ENCODE measurements around the gene FGF18. TPM values are rescaled to one million over a fixed set of nuclear protein-coding genes. Genes with fewer than 3 reads are reported as not detected.

The FGF18 gene
- total RNA-seq, 2 experiments from 2014 or later: 0.31 to 0.33 TPM

GRCh38 chr5:171498166-171498565 is 78.7 kb downstream of the FGF18 start:
- Histone ChIP-seq H3K27ac (ENCODE audit: low read depth in 1 of 2, low read length in 2 of 2) (no peak overlapping the region), H3K4me3 (ENCODE audit: low read length) (no peak overlapping the region), H3K9me3 (ENCODE audit: control insufficient read depth in 1 of 2, insufficient read depth in 1 of 2, low read length in 2 of 2) (no peaks in the 10 kb centered on the region), H3K27me3 (ENCODE audit: control insufficient read depth in 1 of 2, insufficient read depth in 2 of 2, low read length in 2 of 2) (no peaks in the 10 kb centered on the region), H3K36me3 (ENCODE audit: insufficient read depth, low read length) (no peaks in the 10 kb centered on the region), H3K4me1 (ENCODE audit: insufficient read depth, low read length) (no peaks in the 10 kb centered on the region)
- Mint-ChIP-seq H3K36me3 (ENCODE audit: low read depth) (no peaks in the 10 kb centered on the region), H3K4me3 (no peak overlapping the region), H3K27me3 (peaks cover 4% of the 10 kb centered on the region), H3K27ac (no peak overlapping the region), H3K4me1 (ENCODE audit: low read depth) (no peaks in the 10 kb centered on the region), H3K9me3 (no peaks in the 10 kb centered on the region)
- no peak for TF ChIP-seq CTCF (IDR thresholded peaks at IDR 0.05)
- ChIA-PET POLR2A (no interaction called here), CTCF (no interaction called here)
- no peak for DNase-seq
- no peak for ATAC-seq (ENCODE audit: poor library complexity)
- intact Hi-C loops (cut with DNase I, micrococcal nuclease): no loop called here

- Mint-ChIP-seq H3K36me3 (ENCODE audit: low read depth) (no peaks in the 10 kb centered on the region), H3K27ac (no peak overlapping the region), H3K27me3 (peaks cover 4% of the 10 kb centered on the region), H3K9me3 (no peaks in the 10 kb centered on the region), H3K4me1 (ENCODE audit: low read depth) (no peaks in the 10 kb centered on the region), H3K4me3 (no peak overlapping the region)
- Histone ChIP-seq H3K4me1 (ENCODE audit: insufficient read depth, low read length) (no peaks in the 10 kb centered on the region), H3K27ac (ENCODE audit: low read depth in 1 of 2, low read length in 2 of 2) (no peak overlapping the region), H3K4me3 (ENCODE audit: low read length) (no peak overlapping the region), H3K36me3 (ENCODE audit: insufficient read depth, low read length) (no peaks in the 10 kb centered on the region), H3K9me3 (ENCODE audit: control insufficient read depth in 1 of 2, insufficient read depth in 1 of 2, low read length in 2 of 2) (no peaks in the 10 kb centered on the region), H3K27me3 (ENCODE audit: control insufficient read depth in 1 of 2, insufficient read depth in 2 of 2, low read length in 2 of 2) (no peaks in the 10 kb centered on the region)
- intact Hi-C loops (cut with DNase I, micrococcal nuclease): no loop called here
- ChIA-PET CTCF (no interaction called here), POLR2A (no interaction called here)
- no peak for ATAC-seq (ENCODE audit: poor library complexity)
- DNase-seq: no peak
- TF ChIP-seq CTCF (IDR thresholded peaks at IDR 0.05): no peak
Observed at GRCh38 chr5:171499611-171500010, 80.2 kb downstream of the FGF18 start.

- CTCF ChIA-PET: no interaction called here
- no peak overlapping the region for H3K4me3 ChIP-seq (ENCODE audit: low read length)
- no peak for DNase-seq
- no peaks in the 10 kb centered on the region for H3K9me3 Mint-ChIP-seq
- H3K36me3 Mint-ChIP-seq (ENCODE audit: low read depth): no peaks in the 10 kb centered on the region
- no peak for TF ChIP-seq CTCF (IDR thresholded peaks at IDR 0.05)
- intact Hi-C loops (cut with DNase I, micrococcal nuclease): no loop called here
- ATAC-seq (ENCODE audit: poor library complexity): no peak
- H3K4me1 ChIP-seq (ENCODE audit: insufficient read depth, low read length): no peaks in the 10 kb centered on the region
- no peaks in the 10 kb centered on the region for H3K9me3 ChIP-seq (ENCODE audit: control insufficient read depth in 1 of 2, insufficient read depth in 1 of 2, low read length in 2 of 2)
- H3K4me1 Mint-ChIP-seq (ENCODE audit: low read depth): no peaks in the 10 kb centered on the region
- H3K27ac Mint-ChIP-seq: no peak overlapping the region
- peaks cover 5% of the 10 kb centered on the region for H3K27me3 Mint-ChIP-seq
- no peaks in the 10 kb centered on the region for H3K36me3 ChIP-seq (ENCODE audit: insufficient read depth, low read length)
- no peaks in the 10 kb centered on the region for H3K27me3 ChIP-seq (ENCODE audit: control insufficient read depth in 1 of 2, insufficient read depth in 2 of 2, low read length in 2 of 2)
- POLR2A ChIA-PET: no interaction called here
- H3K27ac ChIP-seq (ENCODE audit: low read depth in 1 of 2, low read length in 2 of 2): no peak overlapping the region
- no peak overlapping the region for H3K4me3 Mint-ChIP-seq
Observed at GRCh38 chr5:171505473-171506043, 86.1 kb downstream of the FGF18 start.
